Gastrocnemius medialis (tissue), 4 donors: ENCODE measurements around the gene TJP3. TPM values are rescaled to one million over a fixed set of nuclear protein-coding genes. Genes with fewer than 3 reads are reported as not detected.

Experiments
- ATAC-seq, 2 donors: fragments of 150-250 bp; one replicate each; pipeline ENCODE4 v1.9.1; 2016
- DNase-seq, 2 donors: peaks; one replicate each; pipeline ENCODE4 v3.0.0-alpha.2; 2019
- H3K27ac ChIP-seq, 4 donors: fragments of 200-600 bp; sonication (generic); 1 replicate in 1 of 4; 2 replicates in 3 of 4; pipeline ENCODE4 v1.5.1; 2016 to 2018; ENCODE audit warnings: mild to moderate bottlenecking in 2 of 4, moderate library complexity in 1 of 4
- H3K27me3 ChIP-seq, 3 donors: fragments of 200-600 bp; sonication (generic) in 2 of 3; 1 replicate in 1 of 3; 2 replicates in 2 of 3; pipeline versions ENCODE4 v1.5.1 to v1.6.0; 2016 to 2019; ENCODE audit warnings: mild to moderate bottlenecking in 1 of 3, moderate library complexity in 1 of 3
- H3K36me3 ChIP-seq, 2 donors: fragments of 200-600 bp; sonication (generic) in 1 of 2; one replicate each; pipeline ENCODE4 v1.5.1; 2017 to 2018
- H3K4me1 ChIP-seq, 2 donors: fragments of 200-600 bp; sonication (generic) in 1 of 2; one replicate each; pipeline ENCODE4 v1.5.1; 2016 to 2017; ENCODE audit warnings: mild to moderate bottlenecking in 2 of 2
- H3K4me3 ChIP-seq, 4 donors: fragments of 200-600 bp; sonication (generic) in 3 of 4; 1 replicate in 1 of 4; 2 replicates in 3 of 4; pipeline ENCODE4 v1.5.1; 2016 to 2019; ENCODE audit warnings: mild to moderate bottlenecking in 2 of 4
- H3K9me3 ChIP-seq, 3 donors: fragments of 200-600 bp; sonication (generic) in 2 of 3; 1 replicate in 1 of 3; 2 replicates in 2 of 3; pipeline ENCODE4 v1.5.1; 2016 to 2019
- POLR2A ChIP-seq, 2 donors: fragments of 450-650 bp; IDR thresholded peaks; one replicate each; pipeline ENCODE4 v1.6.1; 2017; ENCODE audit warnings: antibody characterized with exemption in 2 of 2, mild to moderate bottlenecking in 2 of 2, moderate library complexity in 2 of 2
- in situ Hi-C, 4 donors: fragments of 200-750 bp; cut with MboI; loops; one replicate each; pipeline versions ENCODE4 v1.15.0 to v1.8.0; 2017; ENCODE audit warnings: low sequenced_read_pairs in 4 of 4
- intact Hi-C: fragments of 100-400 bp; cut with DNase I; formaldehyde crosslinking; loops from one replicate; pipeline ENCODE4 v1.15.1; 2023; ENCODE audit warnings: low total_unique reads
- total RNA-seq, 4 donors: library from RNA; depleted of rRNA; stranded (reverse); fragments of >200 nt; gene quantifications; one replicate each; pipeline versions ENCODE4 v1.1.0 to v1.2.3, GENCODE V29; 2016
- TF ChIP-seq, protein P1 (sequence below), 5 experiments: fragments of 450-650 bp in 3 of 5; fragments of 200-600 bp in 2 of 5; sonication (generic) in 2 of 5; IDR thresholded peaks in 4 of 5; conservative IDR thresholded peaks in 1 of 5; 1 replicate in 4 of 5; 2 replicates in 1 of 5; pipeline ENCODE4 v1.5.1; 2016 to 2019; ENCODE audit warnings: antibody characterized with exemption in 5 of 5, mild to moderate bottlenecking in 3 of 5, moderate library complexity in 3 of 5

Gene TJP3
- total RNA-seq, 4 donors from 2014 or later = 0.67 to 3.7 (median 1.7) TPM

DNA sequence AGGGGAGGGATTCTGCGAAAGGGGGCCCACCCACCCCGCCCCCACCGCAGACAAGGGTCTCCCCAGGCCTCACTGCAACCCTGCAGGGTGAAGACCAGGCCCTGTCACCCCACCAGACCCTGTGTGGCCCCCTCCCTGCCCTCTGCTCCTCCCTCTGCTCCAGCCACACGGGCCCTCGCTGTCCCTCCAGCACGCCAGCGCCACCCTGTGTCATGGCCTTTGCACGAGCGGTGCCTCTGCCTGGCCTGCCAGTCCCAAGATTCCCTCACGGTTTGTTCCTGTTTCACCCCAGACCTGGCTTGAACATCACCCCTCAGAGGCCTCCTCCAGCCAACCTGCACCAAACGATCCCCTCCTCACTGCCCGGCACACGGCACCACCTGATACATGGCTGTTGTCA is 35.2 kb upstream of the TJP3 start:
- ATAC-seq (no peak), DNase-seq (no peak)
- Histone ChIP-seq H3K9me3 (no peaks in the 10 kb centered on the region), H3K4me3 (no peak overlapping the region), H3K4me1 (peaks cover 27 to 34% of the 10 kb centered on the region in 2 donors), H3K27me3 (no peaks in the 10 kb centered on the region), H3K36me3 (no peaks in the 10 kb centered on the region), H3K27ac (peak overlapping the region; percentile 86 to 95 (median 88))
- intact Hi-C loops = no loop called here
- in situ Hi-C loops = no loop called here
- TF ChIP-seq, protein P1, sequence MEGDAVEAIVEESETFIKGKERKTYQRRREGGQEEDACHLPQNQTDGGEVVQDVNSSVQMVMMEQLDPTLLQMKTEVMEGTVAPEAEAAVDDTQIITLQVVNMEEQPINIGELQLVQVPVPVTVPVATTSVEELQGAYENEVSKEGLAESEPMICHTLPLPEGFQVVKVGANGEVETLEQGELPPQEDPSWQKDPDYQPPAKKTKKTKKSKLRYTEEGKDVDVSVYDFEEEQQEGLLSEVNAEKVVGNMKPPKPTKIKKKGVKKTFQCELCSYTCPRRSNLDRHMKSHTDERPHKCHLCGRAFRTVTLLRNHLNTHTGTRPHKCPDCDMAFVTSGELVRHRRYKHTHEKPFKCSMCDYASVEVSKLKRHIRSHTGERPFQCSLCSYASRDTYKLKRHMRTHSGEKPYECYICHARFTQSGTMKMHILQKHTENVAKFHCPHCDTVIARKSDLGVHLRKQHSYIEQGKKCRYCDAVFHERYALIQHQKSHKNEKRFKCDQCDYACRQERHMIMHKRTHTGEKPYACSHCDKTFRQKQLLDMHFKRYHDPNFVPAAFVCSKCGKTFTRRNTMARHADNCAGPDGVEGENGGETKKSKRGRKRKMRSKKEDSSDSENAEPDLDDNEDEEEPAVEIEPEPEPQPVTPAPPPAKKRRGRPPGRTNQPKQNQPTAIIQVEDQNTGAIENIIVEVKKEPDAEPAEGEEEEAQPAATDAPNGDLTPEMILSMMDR (IDR thresholded peaks at IDR 0.05 in 4 of 5, conservative IDR thresholded peaks at IDR 0.05 in 1 of 5) = no peak
- no peak for TF ChIP-seq POLR2A (IDR thresholded peaks at IDR 0.05)

DNA sequence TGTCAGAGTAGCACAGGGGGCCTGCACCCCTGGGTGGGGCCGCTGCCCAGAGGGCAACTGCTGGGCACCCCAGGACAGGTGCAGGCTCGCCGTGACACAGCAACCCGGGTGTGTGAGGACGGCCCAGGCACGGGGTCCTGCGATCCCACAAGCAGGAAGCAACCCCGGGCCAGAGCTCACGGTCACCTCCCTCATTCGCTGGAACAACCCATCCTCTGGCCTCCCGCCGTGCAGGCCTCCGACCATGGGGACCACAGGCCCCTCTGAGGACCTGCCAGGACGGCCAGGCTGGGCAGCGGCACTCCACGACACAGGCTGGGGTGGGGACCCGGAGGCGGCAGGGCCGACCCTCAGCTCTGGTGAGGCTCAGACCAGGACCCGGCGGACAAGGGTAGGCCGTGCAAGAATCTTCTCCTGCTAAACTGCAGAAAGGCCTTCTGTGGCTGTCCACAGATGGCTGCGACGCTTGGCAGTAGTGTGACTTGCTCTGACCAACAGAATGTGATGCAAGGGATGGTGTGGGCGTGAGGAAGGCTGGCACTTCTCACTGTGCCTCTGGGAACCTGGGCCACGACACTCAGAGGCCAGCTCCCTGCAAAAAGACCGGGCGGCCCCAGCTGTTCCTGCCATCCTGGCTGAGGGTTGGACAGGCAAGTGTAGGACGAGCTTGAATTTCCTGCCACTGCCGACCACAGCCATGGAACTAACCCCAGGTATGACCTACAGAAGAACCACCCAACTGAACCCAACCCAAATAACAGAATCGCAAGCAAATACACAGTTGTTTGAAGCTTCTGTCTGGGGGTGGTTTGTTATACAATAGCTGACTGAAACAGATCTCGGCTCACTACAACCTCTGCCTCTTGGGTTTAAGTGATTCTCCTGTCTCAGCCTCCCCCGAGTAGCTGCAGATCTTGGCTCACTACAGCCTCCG is 34.4 kb upstream of the TJP3 start:
- Histone ChIP-seq H3K36me3 (no peaks in the 10 kb centered on the region), H3K27ac (peak overlapping the region; percentile 86 to 95 (median 88)), H3K27me3 (no peaks in the 10 kb centered on the region), H3K9me3 (no peaks in the 10 kb centered on the region), H3K4me1 (peaks cover 27 to 34% of the 10 kb centered on the region in 2 donors), H3K4me3 (no peak overlapping the region)
- ATAC-seq (no peak), DNase-seq (no peak)
- intact Hi-C loops (no loop called here), in situ Hi-C loops (no loop called here)
- no peak for TF ChIP-seq POLR2A (IDR thresholded peaks at IDR 0.05)
- TF ChIP-seq, protein P1 (IDR thresholded peaks at IDR 0.05 in 4 of 5, conservative IDR thresholded peaks at IDR 0.05 in 1 of 5) = no peak

DNA sequence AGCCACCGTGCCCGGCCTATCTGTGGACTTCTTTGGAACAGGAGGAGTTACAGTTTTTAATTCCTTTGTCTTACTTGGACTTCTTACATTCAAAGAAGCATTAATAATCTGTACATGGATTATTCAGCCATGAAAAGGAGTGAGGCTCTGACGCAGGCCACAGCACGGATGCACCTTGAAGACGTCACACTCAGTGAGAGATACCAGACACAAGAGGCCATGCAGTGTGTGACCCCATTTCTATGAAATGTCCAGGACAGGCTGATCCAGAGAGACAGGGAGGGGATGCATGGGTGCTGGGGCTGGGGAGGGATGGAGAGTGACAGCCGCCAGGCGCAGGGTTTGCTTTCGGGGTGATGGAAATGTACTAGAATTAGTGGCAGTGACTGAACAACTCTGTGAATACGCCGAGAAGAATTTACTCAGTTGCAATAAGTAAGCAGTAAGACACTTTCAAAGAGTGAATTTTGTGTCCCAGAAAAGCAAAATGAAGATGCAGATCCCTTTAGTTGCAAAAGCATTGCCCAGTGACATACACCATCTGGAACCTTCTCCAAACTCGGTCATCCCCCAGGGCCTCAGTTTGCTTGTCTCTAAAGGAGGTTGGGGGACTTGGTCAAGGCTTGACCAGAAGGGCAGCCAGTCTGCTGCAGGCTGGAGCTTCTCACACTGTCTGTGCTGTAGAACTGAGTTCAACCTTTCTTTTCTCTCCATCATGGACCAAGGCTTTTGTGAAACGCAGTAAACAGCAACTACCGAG is 33.2 kb upstream of the TJP3 start:
- peaks cover 20 to 23% of the 10 kb centered on the region in 2 donors for H3K4me1 ChIP-seq
- ATAC-seq = no peak

DNA sequence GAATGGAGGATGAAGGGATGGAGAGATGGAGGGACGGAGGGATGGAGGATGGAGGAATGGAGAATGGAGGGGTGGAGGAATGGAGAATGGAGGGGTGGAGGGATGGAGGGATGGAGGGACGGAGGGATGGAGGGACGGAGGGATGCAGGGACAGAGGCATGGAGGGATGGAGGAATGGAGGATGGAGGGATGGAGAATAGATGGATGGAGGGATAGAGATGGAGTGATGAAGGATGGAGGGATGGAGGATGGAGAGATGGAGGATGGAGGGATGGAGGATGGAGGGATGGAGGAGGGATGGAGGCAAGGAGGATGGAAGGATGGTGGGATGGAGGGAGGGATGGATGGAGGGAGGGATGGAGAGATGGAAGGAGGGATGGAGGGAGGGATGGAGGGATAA is 30.0 kb upstream of the TJP3 start:
- no peak for DNase-seq
- Histone ChIP-seq H3K27ac (no peak overlapping the region), H3K4me3 (no peak overlapping the region), H3K4me1 (peaks cover 0 to 3% of the 10 kb centered on the region in 2 donors), H3K36me3 (no peaks in the 10 kb centered on the region), H3K9me3 (no peaks in the 10 kb centered on the region), H3K27me3 (no peaks in the 10 kb centered on the region)
- in situ Hi-C loops = no loop called here
- no peak for ATAC-seq
- TF ChIP-seq POLR2A (IDR thresholded peaks at IDR 0.05) = no peak
- TF ChIP-seq, protein P1 (IDR thresholded peaks at IDR 0.05 in 4 of 5, conservative IDR thresholded peaks at IDR 0.05 in 1 of 5) = no peak
- intact Hi-C loops = no loop called here

More for the DNA sequence above, 33.2 kb upstream of the TJP3 start:
- no peak overlapping the region for H3K27ac ChIP-seq
- intact Hi-C loops (no loop called here), in situ Hi-C loops (no loop called here)
- H3K27me3 ChIP-seq = no peaks in the 10 kb centered on the region
- H3K36me3 ChIP-seq = no peaks in the 10 kb centered on the region
- DNase-seq = no peak
- no peaks in the 10 kb centered on the region for H3K9me3 ChIP-seq
- no peak overlapping the region for H3K4me3 ChIP-seq
- TF ChIP-seq POLR2A (IDR thresholded peaks at IDR 0.05) = no peak
- TF ChIP-seq, protein P1 (IDR thresholded peaks at IDR 0.05 in 4 of 5, conservative IDR thresholded peaks at IDR 0.05 in 1 of 5) = no peak
